K562 (cell line): ENCODE results near the gene PDLIM7. TPM values are rescaled to one million over a fixed set of nuclear protein-coding genes. Genes with fewer than 3 reads are reported as not detected.

ENCODE experiments used
- BCOR ChIP-seq: fragments of 450-650 bp; IDR thresholded peaks from 2 replicates; pipeline ENCODE4 v1.6.1; 2016
- CAMTA2 ChIP-seq: fragments of 250-450 bp; sonication (Bioruptor Pico); conservative IDR thresholded peaks from 2 replicates; pipeline ENCODE4 v1.5.1; 2022
- CBX8 ChIP-seq: fragments of 200-600 bp; sonication (generic); IDR thresholded peaks from 2 replicates; pipeline ENCODE4 v1.6.1; 2012; ENCODE audit warnings: borderline replicate concordance, mixed run types, low read depth, mild to moderate bottlenecking, moderate library complexity, mixed read lengths, low read length, control low read depth, inconsistent platforms; ENCODE audit not compliant: poor library complexity, severe bottlenecking; ENCODE audit errors: extremely low read depth
- CHAMP1 ChIP-seq: fragments of 450-650 bp; IDR thresholded peaks from 2 replicates; pipeline ENCODE4 v1.6.1; 2016; ENCODE audit warnings: mild to moderate bottlenecking
- IFI16 ChIP-seq: fragments of 250-450 bp; sonication (Bioruptor Pico); IDR thresholded peaks from 2 replicates; pipeline ENCODE4 v2.1.2; 2022; ENCODE audit warnings: mild to moderate bottlenecking, inconsistent platforms
- MAFG ChIP-seq: fragments of 450-650 bp; conservative IDR thresholded peaks from 2 replicates; pipeline ENCODE4 v1.6.1; 2016; ENCODE audit warnings: missing genetic modification characterization, missing compliant biosample characterization
- MYBL2 ChIP-seq, 2 experiments: fragments of 450-650 bp in 1 of 2; sonication (generic) in 1 of 2; formaldehyde crosslinking in 1 of 2; IDR thresholded peaks; 2 replicates each; pipeline versions ENCODE4 v1.6.1 to v1.8.1; 2017 to 2022; ENCODE audit warnings: borderline replicate concordance in 1 of 2, inconsistent platforms in 1 of 2, low read depth in 1 of 2, mild to moderate bottlenecking in 1 of 2, missing genetic modification reagents in 1 of 2, moderate library complexity in 1 of 2
- NCOA6 ChIP-seq: fragments of 450-650 bp; IDR thresholded peaks from 2 replicates; pipeline ENCODE4 v1.6.1; 2017; ENCODE audit warnings: mild to moderate bottlenecking
- NONO ChIP-seq, 2 experiments: fragments of 200-400 bp in 1 of 2; fragments of 450-650 bp in 1 of 2; formaldehyde crosslinking in 1 of 2; IDR thresholded peaks; 2 replicates each; pipeline ENCODE4 v1.6.1; 2017; ENCODE audit warnings: low read depth in 2 of 2, mild to moderate bottlenecking in 2 of 2, moderate library complexity in 2 of 2, low read length in 1 of 2
- NUFIP1 ChIP-seq: fragments of 450-650 bp; IDR thresholded peaks from 2 replicates; pipeline ENCODE4 v1.6.1; 2018; ENCODE audit not compliant: partially characterized antibody
- PATZ1 ChIP-seq: fragments of 250-450 bp; sonication (Bioruptor Pico); IDR thresholded peaks from 2 replicates; pipeline ENCODE4 v1.5.0; 2020; ENCODE audit warnings: mild to moderate bottlenecking, borderline replicate concordance
- PCBP2 ChIP-seq: fragments of 200-400 bp; formaldehyde crosslinking; IDR thresholded peaks from 2 replicates; pipeline ENCODE4 v1.6.1; 2018; ENCODE audit warnings: low read length, low read depth, mild to moderate bottlenecking, moderate library complexity; ENCODE audit not compliant: poor library complexity, severe bottlenecking
- POLR3A ChIP-seq: IDR thresholded peaks from 2 replicates; pipeline ENCODE4 v1.6.1; 2011; ENCODE audit warnings: borderline replicate concordance, mild to moderate bottlenecking, moderate library complexity; ENCODE audit not compliant: insufficient read length, insufficient read depth; ENCODE audit errors: extremely low read depth
- PRPF4 ChIP-seq: fragments of 200-400 bp; formaldehyde crosslinking; IDR thresholded peaks from one replicate; pipeline ENCODE4 v1.6.1; 2017; ENCODE audit warnings: low read length, low read depth, mild to moderate bottlenecking; ENCODE audit not compliant: insufficient read depth, poor library complexity, severe bottlenecking
- RBM25 ChIP-seq: fragments of 200-400 bp; formaldehyde crosslinking; IDR thresholded peaks from 2 replicates; pipeline ENCODE4 v1.6.1; 2018; ENCODE audit warnings: low read length, low read depth, moderate library complexity; ENCODE audit not compliant: severe bottlenecking
- SMC3 ChIP-seq: conservative IDR thresholded peaks from 2 replicates; pipeline ENCODE4 v1.6.1; 2011; ENCODE audit warnings: low read depth, low read length, improper control_type of control experiment; ENCODE audit not compliant: insufficient read depth
- SP1 ChIP-seq: sonication (generic); formaldehyde crosslinking; IDR thresholded peaks from 2 replicates; pipeline ENCODE4 v1.8.1; 2022; ENCODE audit warnings: mild to moderate bottlenecking, missing genetic modification reagents
- TAF7 ChIP-seq: fragments of 450-650 bp; IDR thresholded peaks from 2 replicates; pipeline ENCODE4 v1.6.1; 2016; ENCODE audit warnings: missing genetic modification characterization, missing compliant biosample characterization
- ZBTB43 ChIP-seq: sonication (generic); formaldehyde crosslinking; IDR thresholded peaks from 2 replicates; pipeline ENCODE4 v1.8.0; 2023; ENCODE audit warnings: mild to moderate bottlenecking, missing genetic modification reagents
- ZNF165 ChIP-seq: fragments of 250-450 bp; sonication (Bioruptor Pico); IDR thresholded peaks from 2 replicates; pipeline ENCODE4 v1.4.0; 2020; ENCODE audit warnings: borderline replicate concordance
- ZNF444 ChIP-seq: fragments of 250-450 bp; sonication (Bioruptor Pico); IDR thresholded peaks from 2 replicates; pipeline ENCODE4 v1.4.0; 2020; ENCODE audit warnings: mild to moderate bottlenecking, moderate library complexity
- ZNF780A ChIP-seq: fragments of 250-450 bp; sonication (Bioruptor Pico); IDR thresholded peaks from 2 replicates; pipeline ENCODE4 v1.5.0; 2021; ENCODE audit warnings: mild to moderate bottlenecking
- ZSCAN29 ChIP-seq: fragments of 450-650 bp; IDR thresholded peaks from 2 replicates; pipeline ENCODE4 v1.6.1; 2017
- ZZZ3 ChIP-seq: fragments of 450-650 bp; IDR thresholded peaks from 2 replicates; pipeline ENCODE4 v1.6.1; 2016; ENCODE audit warnings: antibody characterized with exemption, mild to moderate bottlenecking, moderate library complexity
- polyA plus RNA-seq, 8 experiments: library from polyadenylated mRNA; depleted of rRNA in 4 of 8; stranded (reverse) in 5 of 8; unstranded in 3 of 8; fragments of >200 nt; fragmentation: Nextera tagmentation in 2 of 8; fragmentation: Illumina TruSeq in 1 of 8; extraction: Ambion mirVana in 2 of 8; extraction: Trizol in 1 of 8; gene quantifications; 2 replicates each; pipeline versions ENCODE4 v1.2.1 to v1.2.3, GENCODE V29; 2011 to 2014; ENCODE audit warnings: inconsistent platforms in 1 of 8, missing spikeins in 1 of 8
- total RNA-seq, 7 experiments: library from RNA; depleted of rRNA in 6 of 7; stranded (reverse); fragments of >200 nt in 6 of 7; fragmentation: Illumina TruSeq in 2 of 7; extraction: Trizol in 2 of 7; gene quantifications; 2 replicates each; pipeline versions ENCODE4 v1.2.1 to v1.2.3, GENCODE V29; 2011 to 2021; ENCODE audit warnings: low replicate concordance in 1 of 7

Gene PDLIM7
- total and polyA plus RNA-seq, 9 of the 15 experiments (the other 6 are each of a cell fraction or from before 2014, with no cell fraction given): 2.1 to 124 (median 32.6) TPM

- TF ChIP-seq CHAMP1: no peak
- TF ChIP-seq SMC3: no peak
- no peak for TF ChIP-seq RBM25
- TF ChIP-seq NUFIP1: no peak
- TF ChIP-seq ZBTB43 (CRISPR knock-in tag): no peak
- no peak for TF ChIP-seq ZNF780A (CRISPR knock-in tag)
- no peak for TF ChIP-seq IFI16 (CRISPR knock-in tag)
- no peak for TF ChIP-seq PCBP2
- no peak for TF ChIP-seq NCOA6
- TF ChIP-seq ZNF444 (CRISPR knock-in tag): no peak
- TF ChIP-seq ZSCAN29: no peak
- no peak for TF ChIP-seq CBX8
- TF ChIP-seq ZZZ3: no peak
- no peak for TF ChIP-seq MAFG (tag)
- no peak for TF ChIP-seq TAF7 (tag)
- no peak for TF ChIP-seq POLR3A
- no peak for TF ChIP-seq MYBL2 (IDR thresholded peaks at IDR 0.05; ENCODE audit: low read depth)
- TF ChIP-seq MYBL2 (CRISPR knock-in tag; IDR thresholded peaks at IDR 0.05; ENCODE audit: borderline replicate concordance): no peak
- no peak for TF ChIP-seq NONO (IDR thresholded peaks at IDR 0.05; ENCODE audit: low read depth in 2 of 2, low read length in 1 of 2)
- no peak for TF ChIP-seq PRPF4
- TF ChIP-seq BCOR: peak; percentile 80; the same call in 1 of the 2 replicates
- no peak for TF ChIP-seq SP1 (CRISPR knock-in tag)
- no peak for TF ChIP-seq CAMTA2 (CRISPR knock-in tag)
- TF ChIP-seq ZNF165 (CRISPR knock-in tag): no peak
- TF ChIP-seq PATZ1 (CRISPR knock-in tag): no peak
Observed at GRCh38 chr5:177496727-177497291, 595 bp downstream of the PDLIM7 start (continued).
